Inferior parietal cortex (tissue), 1 donor: ENCODE results near the gene GPSM1.
"Not testable (repeated sequence)": the region's sequence is repeated elsewhere in the genome, so short reads cannot be mapped to it uniquely, and the experiment has no call there.

Experiments
- DNase-seq: peaks from one replicate; pipeline ENCODE4 v3.0.0-alpha.2; 2016; ENCODE audit errors: extremely low spot score

GPSM1 gene

DNA sequence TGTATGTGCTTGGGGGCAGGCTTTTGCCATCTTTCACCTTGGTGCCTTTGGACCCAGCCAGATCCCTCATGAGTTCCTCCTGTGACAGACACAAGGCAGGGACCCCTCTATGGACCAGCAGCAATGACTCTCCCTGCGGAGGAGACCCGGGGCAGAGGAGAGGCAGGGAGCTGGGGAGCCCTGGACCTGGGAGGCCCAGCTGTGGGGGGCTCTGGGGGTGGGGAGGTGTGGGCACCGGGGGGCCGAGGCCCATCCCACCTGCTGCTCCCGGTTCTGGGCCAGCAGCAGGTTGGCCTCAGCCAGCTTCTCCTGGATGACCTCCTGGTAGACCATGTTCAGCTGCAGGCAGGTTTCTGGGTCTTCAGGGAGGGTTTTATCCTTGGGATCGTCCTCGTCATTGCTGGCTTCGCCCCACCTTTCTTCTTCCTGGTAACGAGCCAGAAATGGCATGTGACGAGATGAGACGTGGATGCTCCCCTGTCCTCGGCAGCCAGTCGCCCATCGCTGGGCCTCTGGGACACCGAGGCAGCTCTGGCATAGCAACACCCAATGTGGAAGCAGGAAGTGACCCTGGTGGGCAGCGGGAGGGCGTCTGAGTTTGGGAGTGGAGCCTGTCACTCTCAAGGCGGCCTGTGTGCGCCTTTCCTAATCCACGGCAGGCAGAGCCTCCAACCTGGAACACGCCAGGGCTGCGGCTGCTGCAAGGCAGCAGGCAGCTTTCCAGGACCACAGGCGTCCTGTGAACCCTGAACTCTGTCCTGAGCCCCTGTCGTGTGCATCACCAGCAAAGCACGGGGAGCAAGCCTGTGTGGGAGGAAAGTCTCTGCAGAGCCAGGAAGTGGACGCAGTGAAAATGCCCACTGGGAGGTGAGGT is 68.2 kb downstream of the GPSM1 start:
- DNase-seq, result no peak

DNA sequence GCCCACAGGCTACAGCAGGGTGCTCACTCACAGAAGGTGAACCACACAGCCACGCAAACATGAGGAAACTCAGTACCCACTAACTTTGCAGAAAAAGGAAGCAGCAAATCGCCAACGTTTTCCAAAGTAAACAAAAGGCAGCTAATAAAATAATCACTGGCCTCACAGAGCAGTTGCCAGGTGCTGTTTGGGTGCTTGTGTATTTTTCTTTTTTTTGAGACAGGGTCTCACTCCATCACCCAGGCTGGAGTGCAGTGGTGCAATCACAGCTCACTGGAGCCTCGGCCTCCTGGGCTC is 68.8 kb downstream of the GPSM1 start:
- DNase-seq, result no peak

DNA sequence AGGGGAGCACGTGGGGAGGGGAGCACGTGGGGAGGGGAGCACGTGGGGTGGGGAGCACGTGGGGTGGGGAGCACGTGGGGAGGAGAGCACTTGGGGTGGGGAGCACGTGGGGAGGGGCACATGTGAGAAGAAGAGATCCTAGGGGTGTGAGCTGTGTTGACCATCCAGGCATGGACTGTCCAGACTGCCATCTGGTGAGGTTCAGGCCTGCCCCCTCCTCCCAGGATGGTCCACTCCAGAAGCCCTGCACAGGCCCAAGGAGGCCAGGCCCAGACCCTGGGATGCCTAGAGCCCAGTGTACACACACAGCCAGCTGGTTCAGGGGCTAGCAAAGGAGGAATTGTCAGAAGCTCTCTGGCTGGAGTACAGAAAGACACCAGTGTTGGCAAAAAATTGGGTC is 70.3 kb downstream of the GPSM1 start:
- no peak for DNase-seq

DNA sequence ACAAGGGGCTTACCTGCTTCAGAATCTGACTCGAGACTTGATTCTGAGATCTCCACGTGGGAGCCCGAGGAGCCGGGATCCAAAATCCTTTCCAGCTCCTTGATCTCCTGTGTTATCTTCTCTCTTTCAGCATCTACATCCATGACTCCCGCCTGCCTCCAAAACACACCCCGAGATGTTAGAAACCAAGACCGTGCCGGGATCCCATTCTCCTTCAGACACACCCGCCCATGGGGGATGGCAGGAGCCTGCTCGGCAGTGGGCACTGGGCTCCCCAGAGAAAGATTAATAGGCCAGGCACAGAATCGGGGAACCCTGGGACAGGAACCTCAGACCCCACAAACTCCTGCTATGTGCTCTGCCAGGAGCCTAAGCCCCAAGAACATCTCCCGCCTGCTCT is 70.9 kb downstream of the GPSM1 start:
- no peak for DNase-seq

DNA sequence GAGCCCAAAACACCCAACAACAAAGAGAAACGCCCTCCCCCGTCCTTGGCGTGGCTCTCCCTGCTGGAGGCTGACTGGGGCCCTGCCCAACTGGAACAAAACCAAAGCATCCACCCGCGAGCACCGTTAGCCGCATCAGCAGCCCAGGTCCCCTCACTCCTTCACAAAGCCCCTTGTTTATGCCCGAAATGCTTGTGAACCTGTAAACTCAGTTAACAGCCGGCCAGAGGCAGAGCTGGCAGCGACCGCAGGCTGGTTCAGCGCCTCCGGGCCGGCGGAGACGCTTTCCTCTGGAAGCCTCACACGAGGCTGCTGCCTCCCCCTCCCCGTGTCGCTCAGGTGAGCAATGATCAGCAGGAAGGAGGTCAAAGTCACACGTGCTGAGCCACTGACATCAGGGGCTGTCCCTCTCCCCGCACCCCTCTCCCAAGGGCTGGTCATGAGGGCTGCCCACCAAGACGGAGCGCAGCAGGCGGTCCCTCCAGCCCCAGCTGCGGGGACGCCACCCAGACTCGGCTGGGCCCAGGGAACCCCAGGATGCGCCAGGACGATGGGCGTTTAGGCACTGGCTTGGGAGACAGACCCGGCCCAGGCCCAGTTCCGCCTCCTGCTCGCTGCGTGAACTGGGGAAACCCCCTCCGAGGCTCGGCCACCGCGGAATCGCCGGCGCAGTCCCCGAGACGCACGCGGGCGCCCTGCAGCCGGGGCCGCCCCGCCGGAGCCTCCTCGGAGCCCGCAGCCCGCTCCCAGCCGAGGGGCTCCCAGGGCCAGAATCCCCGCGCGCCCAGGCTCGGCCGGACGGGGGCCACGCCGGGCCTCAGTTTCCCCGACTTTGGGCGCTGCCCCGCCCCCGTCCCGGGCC is 72.1 kb downstream of the GPSM1 start:
- no peak for DNase-seq

DNA sequence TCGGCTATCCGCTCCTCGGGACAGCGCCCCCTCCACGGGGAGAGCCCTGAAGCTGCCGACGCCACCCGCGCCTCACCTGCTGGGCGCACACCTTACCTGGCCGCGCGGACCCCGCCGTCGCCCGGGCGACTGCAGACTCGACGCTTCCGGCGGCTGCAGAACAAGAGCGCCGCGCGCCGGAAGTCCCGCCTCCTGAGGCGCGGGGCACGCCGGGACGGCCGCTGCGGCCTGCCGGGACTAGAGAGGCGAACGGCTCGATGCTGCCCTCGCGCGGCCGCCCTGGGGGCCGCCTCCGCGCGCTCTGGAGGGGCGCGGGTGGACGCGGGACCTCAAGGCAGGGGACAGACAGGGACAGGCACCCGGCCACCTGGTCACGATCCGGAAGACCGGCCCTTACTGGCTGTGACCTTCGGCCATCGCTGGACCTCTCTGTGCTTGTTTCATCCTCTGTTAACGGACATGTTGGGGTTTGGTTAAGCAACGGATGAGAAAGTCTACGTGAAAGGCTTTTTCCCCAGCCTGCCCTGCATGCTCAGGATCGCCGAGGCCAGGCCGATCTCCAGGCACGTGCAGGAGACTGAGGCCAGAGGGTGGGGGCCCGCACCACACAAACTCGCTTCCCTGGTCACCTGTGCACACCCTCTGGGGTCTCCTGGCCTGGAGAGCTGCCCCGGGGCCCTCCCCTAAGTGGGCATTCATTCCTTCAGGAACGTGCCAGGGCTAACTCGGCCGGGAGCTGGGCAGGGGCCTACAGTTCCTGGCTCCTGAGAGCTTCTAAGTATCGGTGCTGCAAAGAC is 72.9 kb downstream of the GPSM1 start, which contains the start of gene SNAPC4:
Gene SNAPC4 (minus strand): TSS at position 133 of the 797 bp plus-strand sequence. CDS start 1,742 bp downstream, outside the sequence.
- peak; percentile 86 for DNase-seq

DNA sequence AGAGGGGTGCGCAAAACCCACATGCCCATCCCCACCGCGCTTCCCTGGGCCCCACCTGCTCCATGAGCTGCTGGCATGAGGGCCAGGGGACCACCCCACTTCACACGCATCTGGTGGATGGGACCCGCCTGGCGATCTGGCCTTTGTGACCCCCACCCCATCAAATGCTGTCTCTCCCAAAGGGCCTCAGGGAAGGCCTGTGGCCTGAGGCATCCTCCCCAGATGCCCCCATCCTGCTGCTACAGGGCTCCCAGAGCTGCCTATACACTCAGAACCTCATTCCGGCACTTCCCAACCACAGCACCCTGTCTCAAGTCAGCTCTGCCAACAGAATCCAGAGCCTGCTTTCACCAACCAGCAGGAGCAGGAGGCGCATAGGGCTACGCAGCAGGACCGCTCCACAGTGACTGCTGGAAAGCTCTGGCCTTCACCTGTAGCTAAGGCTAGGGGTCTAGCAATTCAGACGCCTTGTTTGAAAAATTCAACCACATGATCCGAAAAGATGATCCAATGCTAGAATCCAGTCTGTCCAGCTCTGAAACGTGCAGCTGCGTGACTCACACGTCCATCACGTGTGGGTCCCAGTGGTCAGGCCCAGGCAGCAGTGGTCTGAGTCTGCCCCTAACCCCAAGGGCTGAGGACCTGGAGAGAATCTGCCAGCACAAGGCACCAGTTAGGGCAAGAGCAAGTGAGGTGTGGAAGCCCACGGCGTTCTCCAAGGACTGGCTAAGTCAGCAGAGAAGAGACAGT is 74.0 kb downstream of the GPSM1 start:
- DNase-seq, result no peak

DNA sequence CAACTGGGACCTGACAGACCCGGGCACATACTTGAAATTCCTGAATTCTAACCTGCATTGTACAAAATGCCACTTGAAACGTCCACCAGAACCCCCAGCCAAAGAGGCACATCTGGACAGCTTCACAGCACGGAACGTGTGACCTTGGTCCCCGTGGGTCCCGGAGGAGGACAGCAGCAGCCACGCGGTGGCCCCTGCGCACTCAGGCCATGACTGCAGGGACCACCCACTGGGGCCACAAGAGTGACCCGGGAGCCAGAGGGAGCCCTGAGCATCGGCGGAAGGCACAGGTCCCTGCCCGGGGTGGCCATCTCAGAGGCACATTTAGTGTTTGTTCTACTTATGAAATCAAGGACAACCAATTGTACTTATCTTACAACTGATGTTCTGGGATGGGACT is 74.7 kb downstream of the GPSM1 start:
- no peak for DNase-seq

DNA sequence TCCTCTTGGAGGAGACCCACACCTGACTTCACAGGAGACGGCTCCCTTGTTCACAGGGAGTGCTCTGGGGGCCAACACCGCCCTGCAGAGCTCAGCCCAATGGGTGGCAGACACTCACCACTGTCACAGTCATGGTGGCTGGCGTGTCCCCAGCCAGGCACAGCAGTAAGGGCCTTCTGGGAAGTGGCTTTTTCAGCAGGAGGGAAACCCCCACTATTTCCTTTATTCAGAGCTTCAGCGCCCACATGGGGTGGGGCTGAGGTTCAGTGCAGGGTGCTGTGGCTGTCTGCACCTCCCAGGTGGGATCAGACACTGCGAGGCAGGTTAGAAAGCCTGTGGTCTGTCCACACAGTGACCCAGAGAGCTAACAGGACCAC is 76.2 kb downstream of the GPSM1 start:
- no peak for DNase-seq

DNA sequence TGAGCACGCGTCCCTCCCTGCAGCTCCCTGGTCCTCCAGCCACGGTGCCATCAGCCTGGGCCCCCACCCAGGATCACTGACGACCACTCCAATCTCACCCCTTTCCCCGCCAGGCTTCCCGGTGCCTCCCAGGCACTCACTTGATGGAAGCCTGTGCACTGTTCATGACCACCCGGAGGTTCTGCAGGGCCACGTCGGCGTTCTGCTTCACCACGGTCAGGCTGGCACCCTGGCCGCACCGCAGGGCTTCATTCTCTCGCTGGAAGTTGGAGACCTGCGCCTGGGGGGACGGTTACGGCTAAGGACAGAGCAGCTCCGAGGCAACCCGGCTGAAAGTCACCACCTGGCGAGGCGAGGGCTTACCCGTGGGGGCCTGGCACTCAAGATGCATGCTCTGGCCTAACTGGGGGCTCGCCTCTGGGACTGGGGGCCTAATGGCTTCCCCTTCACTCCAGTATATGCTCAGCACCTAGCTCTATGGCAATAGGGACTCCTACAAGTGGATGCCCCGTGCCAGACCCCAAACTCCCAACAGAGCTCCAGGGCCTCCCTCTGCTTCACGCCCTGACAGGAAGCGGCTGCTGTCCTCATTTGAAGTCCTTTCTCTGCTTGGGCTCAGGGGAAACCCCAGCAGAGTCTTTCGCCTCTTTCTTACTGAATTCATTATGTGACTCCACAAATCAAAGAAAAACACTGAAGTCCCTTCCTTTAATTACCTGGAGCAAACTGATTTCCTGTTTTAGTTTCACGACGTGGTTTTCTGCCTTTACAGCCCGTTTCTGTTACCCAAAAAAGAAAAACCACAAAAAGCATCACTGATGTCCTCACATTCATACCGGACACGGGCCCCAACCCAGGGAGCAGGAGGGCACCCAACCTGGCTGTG is 76.8 kb downstream of the GPSM1 start:
- DNase-seq, result no peak

DNA sequence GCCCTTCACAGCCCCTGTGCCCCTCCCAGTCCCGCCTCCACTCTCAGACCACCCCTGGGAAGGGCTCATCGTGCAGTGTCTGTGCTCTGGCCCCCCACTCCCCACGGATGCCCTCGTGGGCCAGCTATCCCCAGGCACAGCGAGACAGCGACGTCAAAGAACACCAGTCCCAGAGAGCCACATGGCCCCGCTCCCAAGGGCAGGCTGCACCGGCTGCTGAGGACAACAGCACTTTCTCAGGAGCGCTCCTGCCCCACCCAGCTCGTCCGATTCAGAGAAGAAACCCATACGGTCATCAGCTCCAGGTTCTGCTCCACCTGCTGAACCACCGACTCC is 77.4 kb downstream of the GPSM1 start:
- DNase-seq, result no peak

DNA sequence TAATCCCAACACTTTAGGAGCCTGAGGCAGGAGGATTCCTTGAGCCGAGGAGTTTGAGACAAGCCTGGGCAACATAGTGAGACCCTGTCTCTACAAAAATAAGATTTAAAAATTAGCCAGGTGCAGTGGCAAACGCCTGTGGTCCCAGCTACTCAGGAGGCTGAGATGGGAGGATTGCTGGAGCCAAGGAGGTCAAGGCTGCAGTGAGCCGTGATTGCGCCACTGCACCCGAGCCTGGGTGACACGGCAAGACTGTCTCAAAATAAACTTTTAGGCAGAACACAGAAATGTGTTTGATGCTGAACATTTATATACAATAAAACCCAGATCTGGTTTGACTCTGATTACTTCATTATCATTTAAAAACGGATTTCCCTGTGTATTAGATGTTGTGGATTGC is 78.1 kb downstream of the GPSM1 start:
- no peak for DNase-seq

DNA sequence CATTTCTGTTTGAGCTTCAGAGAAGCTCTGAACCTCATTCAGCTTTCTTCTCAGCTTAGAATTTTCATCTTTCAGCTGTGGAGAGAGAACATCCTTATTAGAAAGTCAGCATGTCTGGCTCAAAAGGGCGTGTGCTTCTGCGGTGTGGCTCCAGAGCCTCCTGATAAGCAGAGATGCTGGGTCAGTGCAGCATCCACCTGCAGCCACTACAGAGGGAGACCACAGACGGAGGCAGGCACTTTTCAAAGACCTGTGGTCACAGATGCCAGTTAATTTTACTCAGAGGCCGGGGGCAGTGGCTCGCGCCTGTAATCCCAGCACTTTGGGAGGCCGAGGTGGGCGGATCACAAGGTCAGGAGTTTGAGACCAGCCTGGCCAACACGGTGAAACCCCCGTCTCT is 78.6 kb downstream of the GPSM1 start:
- DNase-seq, result not testable (repeated sequence)

DNA sequence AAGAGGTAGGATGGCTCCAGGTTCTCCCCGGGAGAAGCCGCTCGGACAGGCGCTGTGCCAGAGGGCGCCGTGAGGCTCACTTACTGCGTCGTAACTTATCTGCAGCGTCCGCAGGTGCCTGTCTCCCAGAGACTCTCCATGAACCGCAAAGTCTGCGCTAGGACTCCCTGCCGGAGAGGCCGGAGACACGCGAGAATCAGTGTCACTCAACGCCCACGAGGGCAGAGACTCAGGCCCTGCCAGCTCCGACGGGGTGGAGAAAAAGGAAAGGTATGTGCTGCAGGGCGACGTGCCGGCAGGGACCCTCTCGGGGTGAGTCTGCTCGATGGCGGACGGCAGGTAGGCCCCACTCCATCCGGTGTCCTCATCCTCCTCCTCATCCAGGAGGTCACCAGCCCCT is 79.7 kb downstream of the GPSM1 start:
- DNase-seq, result not testable (repeated sequence)

DNA sequence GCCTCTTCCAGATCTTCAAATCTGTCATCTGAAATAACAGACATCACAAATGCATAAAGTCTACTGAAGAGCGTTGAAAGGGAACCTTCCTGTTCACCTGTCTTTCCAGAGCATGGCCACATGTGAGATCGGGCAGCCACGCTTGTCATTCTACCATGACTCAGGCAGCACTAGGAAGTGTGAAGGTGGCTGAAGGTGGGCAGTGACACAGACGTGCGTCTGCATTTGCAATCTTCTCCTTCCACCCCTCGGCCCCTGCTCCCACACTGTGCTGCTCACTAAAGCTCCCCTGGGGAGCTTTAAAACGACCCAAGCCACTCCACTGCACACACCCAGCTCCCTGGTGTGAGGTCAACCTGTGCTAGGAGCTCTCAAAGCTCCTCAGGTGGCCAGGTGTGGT is 80.6 kb downstream of the GPSM1 start:
- DNase-seq, result no peak
